Activated CD8-positive, alpha-beta T cell treated with anti-CD3 and anti-CD28 coated beads for 36 hours (primary cell): ENCODE measurements around the gene BUD31. TPM values are rescaled to one million over a fixed set of nuclear protein-coding genes. Genes with fewer than 3 reads are reported as not detected.

ENCODE experiments used
- ATAC-seq: fragments of 200-7000 bp; cut with Tn5 transposase; one replicate; pipeline ENCODE4 v1.10.0; 2021; ENCODE audit warnings: mild to moderate bottlenecking, moderate library complexity
- CTCF ChIA-PET: fragments of 350-600 bp; sonication (Branson Sonifier 250); formaldehyde crosslinking; loops from one replicate; lab custom pipeline; 2021; ENCODE audit warnings: antibody characterized with exemption; lab: Charles Lee
- POLR2A ChIA-PET: fragments of 350-600 bp; sonication (Branson Sonifier 250); formaldehyde crosslinking; loops from one replicate; lab custom pipeline; 2021; ENCODE audit warnings: antibody characterized with exemption; lab: Charles Lee
- DNase-seq: peaks from one replicate; pipeline ENCODE4 v3.0.0-alpha.2; 2020
- H3K27ac Mint-ChIP-seq: one replicate; pipeline ENCODE4 v1.8.0; 2021; ENCODE audit warnings: mild to moderate bottlenecking, mixed read lengths
- H3K27me3 Mint-ChIP-seq: one replicate; pipeline ENCODE4 v1.8.0; 2021; ENCODE audit warnings: mixed read lengths
- H3K36me3 Mint-ChIP-seq: one replicate; pipeline ENCODE4 v1.8.0; 2021; ENCODE audit warnings: low read depth, mixed read lengths
- H3K4me1 Mint-ChIP-seq: one replicate; pipeline ENCODE4 v1.8.0; 2021; ENCODE audit warnings: low read depth, mixed read lengths
- H3K4me3 Mint-ChIP-seq: one replicate; pipeline ENCODE4 v1.8.0; 2021; ENCODE audit warnings: mild to moderate bottlenecking, moderate library complexity, mixed read lengths
- H3K9me3 Mint-ChIP-seq: one replicate; pipeline ENCODE4 v1.8.0; 2021; ENCODE audit warnings: mixed read lengths
- intact Hi-C: fragments of 100-400 bp; cut with micrococcal nuclease; formaldehyde crosslinking; loops from one replicate; pipeline ENCODE4 v1.10.0; 2022
- total RNA-seq, 2 experiments: library from RNA; stranded (reverse); gene quantifications; one replicate each; pipeline ENCODE4 v1.2.3, GENCODE V29; 2021
- TF ChIP-seq, protein P1 (sequence below): fragments of 200-600 bp; IDR thresholded peaks from one replicate; pipeline ENCODE4 v1.8.0; 2022; ENCODE audit warnings: antibody characterized with exemption, mild to moderate bottlenecking

BUD31 gene
- total RNA-seq, 2 experiments from 2014 or later, result 118 to 124 TPM

GRCh38 chr7:99457650-99458493, 49.1 kb downstream of the BUD31 start:
- ATAC-seq (no peak), DNase-seq (no peak)
- peaks cover 38% of the 10 kb centered on the region for H3K36me3 Mint-ChIP-seq
- CTCF ChIA-PET, result interaction anchor here (1.0 kb wide), 1 partner anchor 46 kb away, joined by 3 read pairs; the partner anchor contains the start of gene ZKSCAN5
- POLR2A ChIA-PET, result interaction anchor here (1.8 kb wide), 1 partner anchor 14 kb away, joined by 8 read pairs; no protein-coding TSS in a partner anchor
- peaks cover 17% of the 10 kb centered on the region for H3K4me1 Mint-ChIP-seq
- TF ChIP-seq, protein P1, sequence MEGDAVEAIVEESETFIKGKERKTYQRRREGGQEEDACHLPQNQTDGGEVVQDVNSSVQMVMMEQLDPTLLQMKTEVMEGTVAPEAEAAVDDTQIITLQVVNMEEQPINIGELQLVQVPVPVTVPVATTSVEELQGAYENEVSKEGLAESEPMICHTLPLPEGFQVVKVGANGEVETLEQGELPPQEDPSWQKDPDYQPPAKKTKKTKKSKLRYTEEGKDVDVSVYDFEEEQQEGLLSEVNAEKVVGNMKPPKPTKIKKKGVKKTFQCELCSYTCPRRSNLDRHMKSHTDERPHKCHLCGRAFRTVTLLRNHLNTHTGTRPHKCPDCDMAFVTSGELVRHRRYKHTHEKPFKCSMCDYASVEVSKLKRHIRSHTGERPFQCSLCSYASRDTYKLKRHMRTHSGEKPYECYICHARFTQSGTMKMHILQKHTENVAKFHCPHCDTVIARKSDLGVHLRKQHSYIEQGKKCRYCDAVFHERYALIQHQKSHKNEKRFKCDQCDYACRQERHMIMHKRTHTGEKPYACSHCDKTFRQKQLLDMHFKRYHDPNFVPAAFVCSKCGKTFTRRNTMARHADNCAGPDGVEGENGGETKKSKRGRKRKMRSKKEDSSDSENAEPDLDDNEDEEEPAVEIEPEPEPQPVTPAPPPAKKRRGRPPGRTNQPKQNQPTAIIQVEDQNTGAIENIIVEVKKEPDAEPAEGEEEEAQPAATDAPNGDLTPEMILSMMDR, result no peak
- no peak overlapping the region for H3K4me3 Mint-ChIP-seq
- intact Hi-C loops, result no loop called here
- no peaks in the 10 kb centered on the region for H3K27me3 Mint-ChIP-seq
- H3K27ac Mint-ChIP-seq, result peak overlapping the region; percentile 46
- H3K9me3 Mint-ChIP-seq, result no peaks in the 10 kb centered on the region

GRCh38 chr7:99459087-99459486, 50.3 kb downstream of the BUD31 start:
- Mint-ChIP-seq H3K4me1 (peaks cover 23% of the 10 kb centered on the region), H3K9me3 (no peaks in the 10 kb centered on the region), H3K4me3 (no peak overlapping the region), H3K27ac (peak overlapping the region; percentile 12), H3K36me3 (peaks cover 42% of the 10 kb centered on the region), H3K27me3 (no peaks in the 10 kb centered on the region)
- TF ChIP-seq, protein P1, result peak; percentile 48
- intact Hi-C loops, result no loop called here
- ChIA-PET POLR2A (interaction anchor here (0.8 kb wide), 1 partner anchor 9 kb away, joined by 3 read pairs; no protein-coding TSS in a partner anchor), CTCF (interaction anchor here (1.0 to 2.3 kb wide), 2 partner anchors 16 to 45 kb away, joined by 3 to 7 read pairs; partner anchors contain the start of gene ZKSCAN5)
- DNase-seq (peak; percentile 62), ATAC-seq (peak; percentile 81)

DNA sequence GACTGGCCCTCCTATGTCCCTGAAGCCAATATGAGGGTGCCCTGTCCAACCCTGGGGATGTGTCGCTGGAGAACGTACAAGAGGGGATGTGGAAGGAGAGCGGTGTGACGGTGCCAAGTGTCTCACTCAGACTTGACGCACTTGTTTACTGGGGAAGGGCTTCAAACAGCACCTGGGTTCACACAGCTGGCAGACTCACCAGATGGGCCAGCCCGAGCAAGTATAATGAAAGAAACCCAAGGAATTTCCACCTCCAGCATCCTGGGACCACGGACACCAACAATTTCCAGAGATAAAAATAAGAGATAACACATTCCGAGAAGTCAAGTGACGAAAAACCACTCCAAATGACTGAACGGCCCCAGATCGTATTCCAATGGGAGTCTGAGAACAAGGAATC, 51.9 kb downstream of the BUD31 start:
- TF ChIP-seq, protein P1, result no peak
- no peak for DNase-seq
- H3K4me1 Mint-ChIP-seq, result peaks cover 29% of the 10 kb centered on the region
- H3K27me3 Mint-ChIP-seq, result no peaks in the 10 kb centered on the region
- H3K4me3 Mint-ChIP-seq, result no peak overlapping the region
- no peak for ATAC-seq
- ChIA-PET POLR2A (interaction anchor here (1.3 kb wide), 1 partner anchor 43 kb away, joined by 3 read pairs; the partner anchor contains the start of gene ZKSCAN5), CTCF (interaction anchor here (1.5 to 2.3 kb wide), 2 partner anchors 17 to 40 kb away, joined by 4 to 7 read pairs; no protein-coding TSS in a partner anchor)
- intact Hi-C loops, result no loop called here
- H3K9me3 Mint-ChIP-seq, result no peaks in the 10 kb centered on the region
- H3K27ac Mint-ChIP-seq, result peak overlapping the region; percentile 5
- peaks cover 43% of the 10 kb centered on the region for H3K36me3 Mint-ChIP-seq

DNA sequence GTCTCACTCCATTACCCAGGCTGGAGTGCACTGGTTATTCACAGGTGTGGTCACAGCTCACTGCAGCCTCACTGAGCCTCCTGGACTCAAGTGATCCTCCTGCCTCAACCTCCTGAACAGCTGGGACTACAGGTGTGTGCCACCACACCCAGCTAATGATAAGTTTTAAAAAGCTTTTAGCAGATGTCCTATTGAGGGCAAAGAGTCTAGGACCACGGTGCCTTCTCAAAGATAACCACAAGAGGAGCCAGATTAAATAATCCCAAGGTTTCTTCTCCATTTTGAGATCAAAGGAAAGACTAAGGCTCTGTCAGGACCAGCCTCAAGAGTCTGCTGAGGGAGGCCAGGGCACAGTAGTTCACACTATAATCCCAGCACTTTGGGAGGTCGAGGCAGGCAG, 52.5 kb downstream of the BUD31 start:
- POLR2A ChIA-PET, result no interaction called here
- intact Hi-C loops, result no loop called here
- TF ChIP-seq, protein P1, result peak; percentile 28
- peaks cover 46% of the 10 kb centered on the region for H3K36me3 Mint-ChIP-seq
- H3K27me3 Mint-ChIP-seq, result no peaks in the 10 kb centered on the region
- no peak overlapping the region for H3K27ac Mint-ChIP-seq
- DNase-seq (no peak), ATAC-seq (no peak)
- peaks cover 32% of the 10 kb centered on the region for H3K4me1 Mint-ChIP-seq
- CTCF ChIA-PET, result interaction anchor here (1.5 kb wide), 1 partner anchor 41 kb away, joined by 4 read pairs; no protein-coding TSS in a partner anchor
- H3K4me3 Mint-ChIP-seq, result no peak overlapping the region
- no peaks in the 10 kb centered on the region for H3K9me3 Mint-ChIP-seq

- no peak for DNase-seq
- CTCF ChIA-PET, result interaction anchor here (1.2 kb wide), 1 partner anchor 34 kb away, joined by 4 read pairs; the partner anchor contains the start of gene ZNF394
- peak overlapping the region; percentile 97 for H3K4me3 Mint-ChIP-seq
- H3K27me3 Mint-ChIP-seq, result no peaks in the 10 kb centered on the region
- peak; percentile 2 for ATAC-seq
- peaks cover 31% of the 10 kb centered on the region for H3K4me1 Mint-ChIP-seq
- POLR2A ChIA-PET, result interaction anchor here (0.7 to 1.8 kb wide), 15 partner anchors 10 to 646 kb away, joined by 3 to 6 read pairs (median 4); partner anchors contain the start of genes PDAP1, ZKSCAN5 and ZNF394
- intact Hi-C loops, result no loop called here
- H3K36me3 Mint-ChIP-seq, result peaks cover 28% of the 10 kb centered on the region
- no peaks in the 10 kb centered on the region for H3K9me3 Mint-ChIP-seq
- TF ChIP-seq, protein P1, result no peak
- peak overlapping the region; percentile 92 for H3K27ac Mint-ChIP-seq
Observed at GRCh38 chr7:99465421-99465768, 56.6 kb downstream of the BUD31 start.
